Measurements from ENCODE around the gene HELZ. TPM values are rescaled to one million over a fixed set of nuclear protein-coding genes. Genes with fewer than 3 reads are reported as not detected.

The HELZ gene
- total RNA-seq, 1 experiment from 2014 or later: 31.3 TPM

DNA sequence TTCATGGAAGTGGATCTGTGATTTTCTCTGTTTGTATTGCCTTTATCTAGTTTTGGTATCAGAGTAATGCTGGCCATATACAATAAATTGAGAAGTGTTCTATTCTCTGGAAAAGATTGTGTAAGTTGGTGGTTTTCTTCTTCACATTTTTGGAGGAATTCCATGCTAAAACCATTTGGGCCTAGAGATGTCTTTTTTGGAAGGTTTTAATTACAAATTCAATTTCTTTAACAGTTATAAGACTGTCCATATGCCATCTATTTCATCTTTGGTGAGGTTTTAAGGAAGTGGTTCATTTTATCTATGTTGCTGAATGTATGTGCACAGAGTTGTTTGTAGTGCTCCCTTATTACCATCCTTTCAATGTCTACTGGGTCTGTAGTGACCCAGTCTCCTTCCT lies 154.7 kb downstream of the HELZ start:
- H3K4me2 ChIP-seq (ENCODE audit: low read length): no peak overlapping the region
- no peak overlapping the region for H3K27ac ChIP-seq (ENCODE audit: low read length)
- H4K20me1 ChIP-seq (ENCODE audit: low read length): no peaks in the 10 kb centered on the region
- no peak overlapping the region for H2AFZ ChIP-seq (ENCODE audit: low read length)
- POLR2A ChIA-PET (ENCODE audit: unreplicated experiment): no interaction called here
- CTCF ChIA-PET: no interaction called here
- H3K79me2 ChIP-seq (ENCODE audit: low read length): no peaks in the 10 kb centered on the region
- BruUV-seq (replicated peaks): no TSS peak
- no peaks in the 10 kb centered on the region for H3K9me2 ChIP-seq (replicated peaks; ENCODE audit: low read length)
- TF ChIP-seq EZH2 (IDR thresholded peaks at IDR 0.05; ENCODE audit: low read length, unreplicated experiment) (no peak), EZH2phosphoT487 (IDR thresholded peaks at IDR 0.05; ENCODE audit: borderline replicate concordance, low read length) (no peak)
- TF ChIP-seq, protein P1, sequence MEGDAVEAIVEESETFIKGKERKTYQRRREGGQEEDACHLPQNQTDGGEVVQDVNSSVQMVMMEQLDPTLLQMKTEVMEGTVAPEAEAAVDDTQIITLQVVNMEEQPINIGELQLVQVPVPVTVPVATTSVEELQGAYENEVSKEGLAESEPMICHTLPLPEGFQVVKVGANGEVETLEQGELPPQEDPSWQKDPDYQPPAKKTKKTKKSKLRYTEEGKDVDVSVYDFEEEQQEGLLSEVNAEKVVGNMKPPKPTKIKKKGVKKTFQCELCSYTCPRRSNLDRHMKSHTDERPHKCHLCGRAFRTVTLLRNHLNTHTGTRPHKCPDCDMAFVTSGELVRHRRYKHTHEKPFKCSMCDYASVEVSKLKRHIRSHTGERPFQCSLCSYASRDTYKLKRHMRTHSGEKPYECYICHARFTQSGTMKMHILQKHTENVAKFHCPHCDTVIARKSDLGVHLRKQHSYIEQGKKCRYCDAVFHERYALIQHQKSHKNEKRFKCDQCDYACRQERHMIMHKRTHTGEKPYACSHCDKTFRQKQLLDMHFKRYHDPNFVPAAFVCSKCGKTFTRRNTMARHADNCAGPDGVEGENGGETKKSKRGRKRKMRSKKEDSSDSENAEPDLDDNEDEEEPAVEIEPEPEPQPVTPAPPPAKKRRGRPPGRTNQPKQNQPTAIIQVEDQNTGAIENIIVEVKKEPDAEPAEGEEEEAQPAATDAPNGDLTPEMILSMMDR (conservative IDR thresholded peaks at IDR 0.05; ENCODE audit: low read depth, low read length): no peak
- H3K27me3 ChIP-seq (ENCODE audit: low read length): no peaks in the 10 kb centered on the region
- no peaks in the 10 kb centered on the region for H3F3A ChIP-seq (ENCODE audit: low read length, unreplicated experiment)
- intact Hi-C loops (cut with micrococcal nuclease): loop anchor here (10.0 kb wide), 1 partner anchor 366 kb away; no protein-coding TSS in a partner anchor
- no peak for ATAC-seq
- DNase-seq: no peak
- peaks cover 3% of the 10 kb centered on the region; the same call in 1 of the 2 replicates for H3K36me3 ChIP-seq (ENCODE audit: low read depth, low read length)
- no peaks in the 10 kb centered on the region for H3K4me1 ChIP-seq (ENCODE audit: insufficient read depth, low read length)
- H3K4me3 ChIP-seq (ENCODE audit: low read length): no peak overlapping the region
- no peaks in the 10 kb centered on the region for H3K9me3 ChIP-seq (ENCODE audit: low read length)
- no peak overlapping the region for H3K9ac ChIP-seq (ENCODE audit: low read length)

- Histone ChIP-seq H3K4me2 (ENCODE audit: low read length) (no peak overlapping the region), H3K27me3 (ENCODE audit: low read length) (no peaks in the 10 kb centered on the region), H3F3A (ENCODE audit: low read length, unreplicated experiment) (no peaks in the 10 kb centered on the region), H3K9me2 (replicated peaks; ENCODE audit: low read length) (no peaks in the 10 kb centered on the region), H3K9me3 (ENCODE audit: low read length) (no peaks in the 10 kb centered on the region), H3K9ac (ENCODE audit: low read length) (no peak overlapping the region), H3K4me3 (ENCODE audit: low read length) (no peak overlapping the region), H2AFZ (ENCODE audit: low read length) (no peak overlapping the region), H3K36me3 (ENCODE audit: low read depth, low read length) (peaks cover 3% of the 10 kb centered on the region; the same call in 1 of the 2 replicates), H3K79me2 (ENCODE audit: low read length) (no peaks in the 10 kb centered on the region), H4K20me1 (ENCODE audit: low read length) (no peaks in the 10 kb centered on the region), H3K27ac (ENCODE audit: low read length) (no peak overlapping the region), H3K4me1 (ENCODE audit: insufficient read depth, low read length) (no peaks in the 10 kb centered on the region)
- no peak for TF ChIP-seq EZH2phosphoT487 (IDR thresholded peaks at IDR 0.05; ENCODE audit: borderline replicate concordance, low read length)
- TF ChIP-seq, protein P1 (conservative IDR thresholded peaks at IDR 0.05; ENCODE audit: low read depth, low read length): no peak
- DNase-seq: no peak
- CTCF ChIA-PET: no interaction called here
- no TSS peak for BruUV-seq (replicated peaks)
- no peak for ATAC-seq
- POLR2A ChIA-PET (ENCODE audit: unreplicated experiment): no interaction called here
- intact Hi-C loops (cut with micrococcal nuclease): no loop called here
Observed at GRCh38 chr17:67088639-67089038, 156.4 kb downstream of the HELZ start.

DNA sequence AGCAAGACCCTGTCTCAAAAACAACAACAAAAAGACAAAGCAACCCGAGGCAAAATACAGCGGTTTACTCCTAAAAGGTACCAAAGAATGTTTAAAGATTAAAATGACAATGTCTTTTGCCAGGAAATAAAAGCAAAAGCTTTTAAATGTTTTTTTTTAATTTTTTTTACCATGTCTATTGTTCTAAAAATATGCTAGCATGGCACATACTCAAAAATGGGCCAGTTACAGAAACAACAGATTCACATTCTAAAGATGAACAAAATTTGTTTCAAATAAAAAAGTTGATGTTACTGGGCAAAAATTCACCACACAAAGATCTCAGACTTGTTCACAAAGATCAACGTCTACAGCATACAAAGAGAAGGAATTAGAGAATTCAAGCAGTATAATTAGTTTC lies 159.6 kb downstream of the HELZ start:
- no peak overlapping the region for H2AFZ ChIP-seq (ENCODE audit: low read length)
- ATAC-seq: no peak
- no peak for TF ChIP-seq EZH2phosphoT487 (IDR thresholded peaks at IDR 0.05; ENCODE audit: borderline replicate concordance, low read length)
- TF ChIP-seq, protein P1 (conservative IDR thresholded peaks at IDR 0.05; ENCODE audit: low read depth, low read length): no peak
- no peak overlapping the region for H3K9ac ChIP-seq (ENCODE audit: low read length)
- H3K4me2 ChIP-seq (ENCODE audit: low read length): no peak overlapping the region
- no peak for DNase-seq
- peaks cover 3% of the 10 kb centered on the region; the same call in 1 of the 2 replicates for H3K36me3 ChIP-seq (ENCODE audit: low read depth, low read length)
- no TSS peak for BruUV-seq (replicated peaks)
- no peaks in the 10 kb centered on the region for H3K4me1 ChIP-seq (ENCODE audit: insufficient read depth, low read length)
- H4K20me1 ChIP-seq (ENCODE audit: low read length): no peaks in the 10 kb centered on the region
- no peak overlapping the region for H3K4me3 ChIP-seq (ENCODE audit: low read length)
- POLR2A ChIA-PET (ENCODE audit: unreplicated experiment): no interaction called here
- H3K27me3 ChIP-seq (ENCODE audit: low read length): no peaks in the 10 kb centered on the region
- no peak overlapping the region for H3K27ac ChIP-seq (ENCODE audit: low read length)
- CTCF ChIA-PET: no interaction called here
- H3K9me2 ChIP-seq (replicated peaks; ENCODE audit: low read length): no peaks in the 10 kb centered on the region
- H3K9me3 ChIP-seq (ENCODE audit: low read length): no peaks in the 10 kb centered on the region
- H3K79me2 ChIP-seq (ENCODE audit: low read length): no peaks in the 10 kb centered on the region
- intact Hi-C loops (cut with micrococcal nuclease): no loop called here
- H3F3A ChIP-seq (ENCODE audit: low read length, unreplicated experiment): no peaks in the 10 kb centered on the region

All from PC-3 (cell line).